ENCODE data around the gene ATP6V1G1.

GRCh38 chr9:114614373-114614772 is 26.8 kb downstream of the ATP6V1G1 start:
- TF ChIP-seq YY1 (IDR thresholded peaks at IDR 0.05; ENCODE audit: insufficient read depth, insufficient read length) = no peak
- TF ChIP-seq SUZ12 (IDR thresholded peaks at IDR 0.05; ENCODE audit: extremely low read depth, insufficient read depth, insufficient read length) = no peak
- TF ChIP-seq ZNF274 (IDR thresholded peaks at IDR 0.05; ENCODE audit: low read depth, low read length) = no peak
